SK-N-SH (cell line): ENCODE measurements around the gene ZBTB22.

Experiments
- CTCF ChIP-seq: fragments of 200-600 bp; sonication (generic); IDR thresholded peaks from 2 replicates; pipeline ENCODE4 v1.6.1; 2017; ENCODE audit warnings: antibody characterized with exemption, mild to moderate bottlenecking, moderate library complexity
- EP300 ChIP-seq, 2 experiments: IDR thresholded peaks; 2 replicates each; pipeline versions ENCODE4 v1.4.0 to v1.6.1; 2012; ENCODE audit warnings: borderline replicate concordance in 1 of 2, low read depth in 1 of 2, low read length in 1 of 2
- EZH2phosphoT487 ChIP-seq: fragments of 200-600 bp; sonication (generic); IDR thresholded peaks from 2 replicates; pipeline ENCODE4 v1.6.1; 2017; ENCODE audit warnings: low read depth, mixed run types, mild to moderate bottlenecking, antibody characterized with exemption, moderate library complexity, borderline replicate concordance
- GABPA ChIP-seq: IDR thresholded peaks from 2 replicates; pipeline ENCODE4 v1.4.0; 2012; ENCODE audit warnings: low read depth, mild to moderate bottlenecking
- GATA2 ChIP-seq: sonication (generic); formaldehyde crosslinking; IDR thresholded peaks from 2 replicates; pipeline ENCODE4 v1.5.0; 2020; ENCODE audit warnings: mild to moderate bottlenecking, missing genetic modification reagents
- NFIC ChIP-seq: IDR thresholded peaks from 2 replicates; pipeline ENCODE4 v1.4.0; 2012; ENCODE audit warnings: borderline replicate concordance
- RAD21 ChIP-seq: IDR thresholded peaks from 2 replicates; pipeline ENCODE4 v1.6.1; 2012; ENCODE audit warnings: mild to moderate bottlenecking, low read length
- REST ChIP-seq: IDR thresholded peaks from 2 replicates; pipeline ENCODE4 v1.6.1; 2012; ENCODE audit warnings: mild to moderate bottlenecking, low read depth, low read length, moderate library complexity
- SMC3 ChIP-seq: IDR thresholded peaks from 2 replicates; pipeline ENCODE4 v1.6.1; 2012; ENCODE audit warnings: low read depth, low read length, improper control_type of control experiment
- USF2 ChIP-seq: fragments of 150-350 bp; IDR thresholded peaks from 2 replicates; pipeline ENCODE4 v1.6.1; 2017; ENCODE audit warnings: antibody characterized with exemption, low read length, low read depth, borderline replicate concordance
- YY1 ChIP-seq: IDR thresholded peaks from 2 replicates; pipeline ENCODE4 v1.4.0; 2012; ENCODE audit warnings: low read depth, mild to moderate bottlenecking
- TF ChIP-seq, protein P1 (sequence below): IDR thresholded peaks from 2 replicates; pipeline ENCODE4 v1.4.0; 2012; ENCODE audit warnings: low read depth
- TF ChIP-seq, protein P2 (sequence below): fragments of 150-350 bp; IDR thresholded peaks from 2 replicates; pipeline ENCODE4 v1.6.1; 2016; ENCODE audit warnings: mild to moderate bottlenecking, low read depth, low read length
- TF ChIP-seq, protein P3 (sequence below): IDR thresholded peaks from 2 replicates; pipeline ENCODE4; 2012

DNA sequence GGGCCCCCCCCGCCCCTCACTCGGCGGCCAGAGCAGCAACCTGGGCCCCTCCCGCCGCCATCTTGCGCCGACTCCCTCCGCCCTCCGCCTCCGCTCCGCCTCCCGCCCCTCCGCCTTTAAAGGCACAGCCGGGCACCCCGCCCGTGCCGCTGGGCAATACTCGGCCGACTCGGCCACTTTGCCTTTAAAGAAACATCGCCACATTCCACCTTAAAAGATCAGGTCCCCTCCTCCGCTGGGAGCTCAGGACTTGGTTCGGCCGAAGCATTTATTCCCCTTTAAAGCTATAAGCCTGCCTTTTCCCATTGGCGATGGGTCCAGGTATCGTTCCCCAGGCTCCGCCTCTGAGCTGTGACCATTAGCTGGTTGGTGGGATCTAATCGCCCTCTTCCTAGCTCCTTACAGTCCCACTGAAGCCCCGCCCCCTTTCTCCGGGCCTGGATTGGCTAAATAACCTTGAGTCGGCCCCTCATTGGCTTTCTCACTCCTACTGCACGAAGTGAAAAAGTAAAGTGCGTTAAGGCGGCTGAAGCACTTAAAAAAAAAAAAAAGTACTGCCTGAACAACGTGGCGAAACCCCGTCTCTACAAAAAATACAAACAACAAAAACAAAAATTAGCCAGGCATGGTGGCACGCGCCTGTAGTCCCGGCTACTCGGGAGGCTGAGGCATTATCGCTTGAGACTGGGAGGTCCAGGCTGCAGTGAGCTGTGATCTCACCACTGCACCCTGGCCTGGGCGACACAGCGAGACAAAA lies at the start of gene ZBTB22:
- TF ChIP-seq RAD21 (no peak), CTCF (no peak), EZH2phosphoT487 (no peak), EP300 (IDR thresholded peaks at IDR 0.05; ENCODE audit: borderline replicate concordance in 1 of 2, low read depth in 1 of 2, low read length in 1 of 2) (no peak), GATA2 (no peak), REST (no peak), GABPA (no peak), USF2 (no peak), YY1 (peak; percentile 83), SMC3 (no peak), NFIC (no peak)
- TF ChIP-seq, protein P1, sequence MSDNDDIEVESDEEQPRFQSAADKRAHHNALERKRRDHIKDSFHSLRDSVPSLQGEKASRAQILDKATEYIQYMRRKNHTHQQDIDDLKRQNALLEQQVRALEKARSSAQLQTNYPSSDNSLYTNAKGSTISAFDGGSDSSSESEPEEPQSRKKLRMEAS, result peak; percentile 70
- TF ChIP-seq, protein P2, sequence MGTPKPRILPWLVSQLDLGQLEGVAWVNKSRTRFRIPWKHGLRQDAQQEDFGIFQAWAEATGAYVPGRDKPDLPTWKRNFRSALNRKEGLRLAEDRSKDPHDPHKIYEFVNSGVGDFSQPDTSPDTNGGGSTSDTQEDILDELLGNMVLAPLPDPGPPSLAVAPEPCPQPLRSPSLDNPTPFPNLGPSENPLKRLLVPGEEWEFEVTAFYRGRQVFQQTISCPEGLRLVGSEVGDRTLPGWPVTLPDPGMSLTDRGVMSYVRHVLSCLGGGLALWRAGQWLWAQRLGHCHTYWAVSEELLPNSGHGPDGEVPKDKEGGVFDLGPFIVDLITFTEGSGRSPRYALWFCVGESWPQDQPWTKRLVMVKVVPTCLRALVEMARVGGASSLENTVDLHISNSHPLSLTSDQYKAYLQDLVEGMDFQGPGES, result peak; percentile 44; the same call in 1 of the 2 replicates
- TF ChIP-seq, protein P3, sequence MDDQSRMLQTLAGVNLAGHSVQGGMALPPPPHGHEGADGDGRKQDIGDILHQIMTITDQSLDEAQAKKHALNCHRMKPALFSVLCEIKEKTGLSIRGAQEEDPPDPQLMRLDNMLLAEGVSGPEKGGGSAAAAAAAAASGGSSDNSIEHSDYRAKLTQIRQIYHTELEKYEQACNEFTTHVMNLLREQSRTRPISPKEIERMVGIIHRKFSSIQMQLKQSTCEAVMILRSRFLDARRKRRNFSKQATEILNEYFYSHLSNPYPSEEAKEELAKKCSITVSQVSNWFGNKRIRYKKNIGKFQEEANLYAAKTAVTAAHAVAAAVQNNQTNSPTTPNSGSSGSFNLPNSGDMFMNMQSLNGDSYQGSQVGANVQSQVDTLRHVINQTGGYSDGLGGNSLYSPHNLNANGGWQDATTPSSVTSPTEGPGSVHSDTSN, result peak; percentile 37; the same call in 1 of the 2 replicates
